ENCODE measurements around the gene NUFIP1.
"Not testable (repeated sequence)": the region's sequence is repeated elsewhere in the genome, so short reads cannot be mapped to it uniquely, and the experiment has no call there.

The NUFIP1 gene

DNA sequence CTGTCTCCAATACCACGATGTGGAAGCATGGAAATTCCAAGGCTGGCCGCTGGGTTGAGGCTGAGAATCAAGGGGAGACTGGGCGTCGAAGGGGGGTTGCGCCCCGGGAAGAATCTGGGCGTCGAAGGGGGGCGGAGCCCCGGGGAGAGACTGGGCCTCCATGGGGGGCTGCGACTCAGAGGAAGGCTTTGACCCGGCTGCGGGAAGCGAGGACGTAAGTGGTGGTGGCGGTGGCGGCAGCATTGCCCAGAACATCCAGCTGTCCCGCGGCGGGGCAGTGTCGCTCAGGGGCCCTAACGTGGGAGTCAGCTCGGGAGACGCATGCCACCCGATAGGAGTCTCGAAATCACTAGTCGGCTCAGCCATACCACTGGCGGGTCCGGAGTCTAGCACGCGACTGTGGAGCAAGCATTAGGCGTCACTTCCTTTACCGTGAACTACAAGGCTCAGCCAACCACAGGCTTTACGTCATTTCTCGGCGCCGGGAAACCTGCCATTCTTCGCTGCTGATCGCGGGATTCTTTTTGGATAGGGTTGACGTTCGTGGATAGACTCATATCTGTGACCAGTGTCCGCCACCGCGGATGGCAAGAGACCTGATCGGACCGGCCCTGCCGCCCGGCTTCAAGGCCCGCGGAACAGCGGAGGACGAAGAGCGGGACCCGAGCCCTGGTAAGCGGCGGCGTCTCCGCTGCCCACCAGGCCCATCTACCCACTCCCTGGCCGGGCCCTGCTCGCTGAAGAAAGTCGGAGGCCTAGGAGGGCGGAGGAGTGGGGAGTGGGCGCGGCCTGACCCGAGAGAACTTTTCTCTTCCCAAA lies at the start of gene NUFIP1, which contains the start of gene GPALPP1:
Gene NUFIP1 (minus strand): TSS at position 401 of the 819 bp plus-strand sequence. CDS start 35 bp downstream, at position 366.
Gene GPALPP1 (plus strand): TSS at position 468 of the 819 bp plus-strand sequence. CDS start 117 bp downstream, at position 585.
- peak; percentile 87 for DNase-seq

DNA sequence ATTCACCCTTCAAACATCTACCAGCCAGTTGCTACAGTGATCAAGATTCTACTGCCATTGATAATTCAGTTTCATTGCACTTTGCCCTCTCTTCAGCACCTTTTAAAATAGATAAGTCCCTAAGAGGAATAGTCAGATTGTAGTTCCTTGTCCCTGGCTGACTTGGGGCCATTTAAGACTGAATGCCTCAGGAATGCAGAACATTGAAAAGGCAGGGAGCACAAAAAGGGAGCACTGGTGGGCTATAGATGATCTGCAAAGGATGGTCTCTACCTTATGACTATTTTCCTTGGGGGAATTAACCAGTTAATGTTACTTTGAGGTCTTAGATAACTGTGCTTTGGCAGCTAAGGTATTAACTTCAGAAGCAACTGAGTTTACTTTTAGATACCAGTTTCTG lies 46.9 kb upstream of the NUFIP1 start:
- DNase-seq, result no peak

DNA sequence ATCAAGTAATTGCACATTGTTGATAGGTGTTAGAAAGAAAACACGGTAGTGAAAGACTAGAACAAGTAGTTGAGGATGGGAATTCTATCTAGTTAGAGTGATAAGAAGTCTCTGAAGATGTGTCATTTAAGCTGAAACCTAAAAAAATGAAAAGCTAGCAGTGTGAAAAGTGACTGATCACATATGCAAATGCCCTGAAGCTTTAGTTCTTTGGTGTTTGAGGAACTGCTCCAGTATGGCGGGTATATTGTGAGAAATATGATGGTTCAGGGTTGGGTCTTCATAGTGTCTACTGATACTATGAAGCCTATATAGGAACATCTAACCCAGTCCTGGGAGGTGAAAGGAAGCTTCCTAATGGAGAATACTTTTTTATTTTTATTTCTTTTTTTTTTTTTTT lies 45.1 kb upstream of the NUFIP1 start:
- DNase-seq, result no peak

DNA sequence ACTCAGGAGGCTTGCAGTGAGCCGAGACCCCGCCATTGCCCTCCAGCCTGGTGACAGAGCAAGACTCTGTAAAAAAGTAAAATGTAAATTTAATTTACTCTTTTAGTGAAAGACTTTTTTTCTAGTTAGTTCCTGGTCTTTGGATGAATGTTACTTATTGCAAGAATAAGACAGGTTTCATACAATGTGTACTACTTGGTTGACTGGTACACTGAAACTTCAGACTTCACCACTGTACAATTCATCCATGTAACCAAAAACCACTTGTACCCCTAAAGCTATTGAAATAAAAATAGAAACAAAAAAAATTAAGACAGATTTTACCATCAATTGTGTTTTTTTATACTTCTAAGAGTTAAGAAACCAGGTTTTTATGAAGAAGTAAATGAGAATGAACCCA lies 35.6 kb upstream of the NUFIP1 start:
- no peak for DNase-seq

DNA sequence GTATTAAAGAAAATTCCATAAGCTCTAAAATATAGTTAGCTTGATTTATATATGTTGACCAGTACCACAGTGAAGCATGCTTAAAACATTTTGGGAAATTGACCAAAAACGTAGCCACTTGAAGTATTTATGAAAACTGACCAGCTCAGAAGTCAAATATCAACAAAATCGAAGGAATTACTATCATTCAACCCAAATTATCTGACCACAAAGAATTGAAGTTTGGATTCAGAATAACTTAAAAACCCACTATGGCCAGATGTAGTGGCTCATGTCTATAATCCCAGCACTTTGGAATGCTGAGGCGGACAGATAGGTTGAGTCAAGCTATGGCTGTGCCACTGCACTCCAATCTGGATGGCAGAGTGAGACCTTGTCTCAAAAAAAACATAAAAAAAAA lies 32.0 kb upstream of the NUFIP1 start:
- DNase-seq, result no peak

DNA sequence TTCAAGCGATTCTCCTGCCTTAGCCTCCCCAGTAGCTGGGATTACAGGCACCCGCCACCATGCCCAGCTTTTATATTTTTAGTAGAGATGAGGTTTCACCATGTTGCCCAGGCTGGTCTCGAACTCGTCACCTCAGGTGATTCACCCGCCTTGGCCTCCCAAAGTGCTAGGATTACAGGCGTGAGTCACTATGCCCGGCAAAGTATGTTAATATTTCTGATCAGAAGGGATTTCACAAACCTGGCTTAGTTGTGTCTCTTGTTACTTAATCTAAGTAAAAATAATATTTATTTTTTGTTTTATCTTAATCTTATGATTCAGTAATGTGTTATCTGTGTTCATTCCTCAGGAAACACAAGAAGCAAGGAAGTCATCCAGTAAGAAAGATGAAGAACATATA lies 30.7 kb upstream of the NUFIP1 start:
- DNase-seq, result not testable (repeated sequence)

DNA sequence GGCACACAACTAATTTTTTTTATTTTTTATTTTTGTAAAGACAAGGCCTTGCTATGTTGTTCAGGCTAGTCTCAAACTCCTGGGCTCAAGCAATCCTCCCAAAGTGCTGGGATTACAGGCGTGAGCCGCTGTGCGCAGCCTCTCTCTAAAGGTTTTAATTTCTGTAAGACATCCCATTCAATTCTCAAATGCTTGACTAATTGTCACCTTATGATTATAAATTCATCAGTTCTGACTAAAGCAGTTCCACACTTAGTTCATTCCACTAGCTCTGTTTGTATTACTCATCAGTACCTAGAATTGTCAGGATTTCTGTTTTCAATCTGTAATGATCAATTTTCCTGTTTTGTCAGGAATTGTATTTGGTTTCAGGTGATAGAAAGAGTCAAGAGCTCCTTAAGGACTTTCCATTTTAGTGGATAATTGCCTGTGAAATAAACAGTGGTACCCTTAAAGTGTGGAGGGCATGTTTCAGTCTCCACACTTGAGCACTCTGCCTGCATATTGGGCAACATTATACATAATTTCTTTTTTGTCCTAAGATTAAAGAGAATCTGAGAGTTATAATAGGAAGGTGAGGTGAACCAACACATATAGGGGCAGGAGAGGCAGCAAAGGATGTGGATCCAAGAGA lies 27.6 kb upstream of the NUFIP1 start:
- DNase-seq, result no peak

DNA sequence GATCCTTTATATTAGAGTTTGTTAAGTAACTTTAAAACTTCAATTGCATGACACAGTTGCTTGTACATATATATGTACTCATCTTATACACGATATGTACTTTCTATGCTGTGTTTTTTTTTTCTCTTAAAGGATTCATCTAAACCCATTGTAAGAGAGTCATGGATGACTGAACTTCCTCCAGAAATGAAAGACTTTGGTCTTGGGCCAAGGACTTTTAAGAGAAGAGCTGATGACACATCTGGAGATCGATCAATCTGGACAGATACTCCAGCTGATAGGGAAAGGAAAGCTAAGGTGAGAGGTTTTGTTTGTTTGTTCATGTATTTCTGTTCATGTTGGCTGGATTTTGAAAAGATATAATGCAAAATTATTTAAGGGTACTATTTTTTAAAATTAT lies 26.0 kb upstream of the NUFIP1 start:
- DNase-seq, result no peak

DNA sequence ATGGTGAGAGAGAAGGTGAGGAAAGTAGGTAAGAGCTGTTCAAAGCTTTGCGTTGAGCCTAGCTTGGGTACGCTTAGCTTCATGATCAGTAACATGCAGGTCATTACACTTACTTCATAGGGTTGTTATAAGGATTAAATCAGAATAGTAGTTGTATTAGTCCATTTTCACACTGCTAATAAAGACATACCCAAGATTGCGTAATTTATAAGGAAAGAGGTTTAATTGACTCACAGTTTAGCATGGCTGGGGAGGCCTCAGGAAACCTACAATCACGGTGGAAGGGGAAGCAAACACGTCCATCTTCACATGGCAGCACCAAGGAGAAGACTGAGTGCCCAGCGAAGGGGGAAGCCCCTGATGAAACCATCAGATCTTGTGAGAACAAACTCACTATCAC lies 21.9 kb upstream of the NUFIP1 start:
- no peak for DNase-seq

DNA sequence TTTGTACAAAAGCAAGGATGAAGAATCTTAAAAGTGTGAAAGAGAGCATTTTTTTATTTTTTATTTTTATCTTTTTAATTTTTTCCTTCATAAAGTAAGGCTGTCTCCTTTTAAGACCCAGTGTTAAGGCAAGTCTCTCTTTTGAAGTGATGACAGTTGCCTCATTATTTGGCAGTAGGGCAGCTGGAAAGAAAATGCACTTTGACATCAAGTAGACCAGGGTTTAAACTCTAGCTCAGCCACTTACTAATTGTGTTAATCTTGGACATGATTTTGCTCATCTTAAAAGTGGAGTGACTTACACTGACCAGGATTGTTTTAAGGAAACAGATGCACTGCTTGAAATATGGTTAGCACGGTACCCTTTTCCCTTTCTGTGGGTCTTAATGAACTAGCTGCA lies 18.6 kb upstream of the NUFIP1 start:
- DNase-seq, result no peak

DNA sequence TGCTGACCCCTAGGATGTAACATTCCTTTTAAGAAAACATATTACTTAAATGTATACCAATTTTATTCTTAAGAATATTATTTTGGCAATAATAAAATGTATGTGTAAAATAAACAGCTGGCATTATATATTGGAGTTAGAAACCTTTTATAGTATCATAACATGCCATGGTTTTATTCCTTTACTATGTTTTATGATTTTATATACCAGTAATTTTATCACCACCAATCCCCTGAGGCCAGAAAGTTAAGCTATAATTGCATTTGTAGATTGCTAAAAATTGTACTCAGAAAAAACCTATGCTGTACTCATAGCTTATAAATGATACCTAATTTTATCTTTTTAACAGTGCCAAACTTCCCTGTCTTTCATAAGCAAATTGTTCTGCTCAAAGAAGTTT lies 18.0 kb upstream of the NUFIP1 start:
- DNase-seq, result no peak

DNA sequence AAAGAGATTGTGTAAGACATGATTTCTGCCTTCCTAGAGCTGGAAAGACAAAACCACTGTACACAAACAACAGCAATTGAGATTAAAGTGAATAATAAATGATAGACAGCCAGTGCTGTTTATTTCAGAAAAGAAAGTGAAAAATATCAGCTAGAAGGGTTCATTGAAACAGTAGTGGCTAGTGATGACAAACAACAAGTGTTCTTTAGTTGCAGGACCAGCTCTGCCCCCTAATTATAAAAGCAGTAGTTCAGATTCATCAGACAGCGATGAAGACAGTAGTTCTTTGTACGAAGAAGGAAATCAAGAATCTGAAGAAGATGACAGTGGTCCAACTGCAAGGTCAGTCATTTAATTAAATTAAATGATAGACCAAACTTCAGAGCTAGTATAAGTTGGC lies 14.8 kb upstream of the NUFIP1 start:
- no peak for DNase-seq

DNA sequence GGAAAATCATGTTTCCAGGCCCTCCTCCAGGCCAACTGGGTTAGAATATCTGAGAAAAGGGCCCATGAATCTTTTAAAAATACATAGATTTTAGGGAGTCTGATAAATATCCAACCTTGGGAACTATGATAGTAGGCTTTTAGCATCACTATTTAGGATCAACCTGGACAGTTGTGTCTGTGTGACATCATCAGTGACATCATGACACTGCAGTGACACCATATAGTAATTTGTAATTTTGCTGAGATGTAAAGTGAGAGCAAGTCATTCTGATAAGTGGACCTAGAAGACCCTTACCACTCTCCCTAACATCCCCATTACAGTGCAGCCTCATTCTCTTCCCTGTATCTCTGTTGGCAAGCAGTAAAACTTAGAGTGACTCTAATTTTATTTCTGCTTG lies 14.1 kb upstream of the NUFIP1 start:
- no peak for DNase-seq

DNA sequence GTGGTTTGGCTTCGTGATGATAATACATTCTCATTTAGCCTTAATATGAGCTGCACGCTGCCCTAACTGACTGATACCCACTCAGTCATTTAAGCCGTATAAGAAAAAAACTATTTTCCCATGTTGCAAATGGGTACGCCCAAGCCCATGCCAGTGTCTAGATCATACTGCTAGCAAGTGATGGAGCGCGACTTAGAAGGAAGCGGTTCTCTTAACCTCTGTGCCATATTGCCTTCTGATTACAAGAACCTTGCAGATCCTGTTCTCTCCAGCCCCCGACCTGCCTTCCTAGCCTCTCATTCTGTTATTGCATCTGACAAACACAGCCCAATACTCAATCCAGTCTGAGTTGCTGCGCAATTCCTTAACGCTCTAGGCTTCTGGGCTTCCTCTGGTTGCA lies 670 bp upstream of the NUFIP1 start:
- no peak for DNase-seq

DNA sequence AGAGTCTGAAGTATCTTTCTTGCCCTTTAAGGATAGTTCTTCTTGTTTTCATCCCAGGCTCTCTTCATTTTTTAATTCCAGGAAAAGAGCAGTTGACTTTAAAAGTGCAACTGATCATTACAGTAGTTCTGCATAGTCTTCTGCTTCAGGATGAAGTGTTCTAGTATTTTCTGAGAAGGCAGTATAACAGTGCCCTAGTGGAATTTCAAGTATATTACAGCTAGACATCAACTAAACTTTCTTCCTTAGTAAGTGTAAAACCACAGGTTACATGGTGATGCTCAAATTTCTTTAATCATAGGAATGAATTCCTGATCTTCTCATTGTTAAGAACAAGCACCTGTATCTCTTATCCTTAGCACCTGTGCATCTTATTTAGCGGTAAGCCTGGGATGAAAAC lies 10.9 kb downstream of the NUFIP1 start:
- DNase-seq, result no peak

DNA sequence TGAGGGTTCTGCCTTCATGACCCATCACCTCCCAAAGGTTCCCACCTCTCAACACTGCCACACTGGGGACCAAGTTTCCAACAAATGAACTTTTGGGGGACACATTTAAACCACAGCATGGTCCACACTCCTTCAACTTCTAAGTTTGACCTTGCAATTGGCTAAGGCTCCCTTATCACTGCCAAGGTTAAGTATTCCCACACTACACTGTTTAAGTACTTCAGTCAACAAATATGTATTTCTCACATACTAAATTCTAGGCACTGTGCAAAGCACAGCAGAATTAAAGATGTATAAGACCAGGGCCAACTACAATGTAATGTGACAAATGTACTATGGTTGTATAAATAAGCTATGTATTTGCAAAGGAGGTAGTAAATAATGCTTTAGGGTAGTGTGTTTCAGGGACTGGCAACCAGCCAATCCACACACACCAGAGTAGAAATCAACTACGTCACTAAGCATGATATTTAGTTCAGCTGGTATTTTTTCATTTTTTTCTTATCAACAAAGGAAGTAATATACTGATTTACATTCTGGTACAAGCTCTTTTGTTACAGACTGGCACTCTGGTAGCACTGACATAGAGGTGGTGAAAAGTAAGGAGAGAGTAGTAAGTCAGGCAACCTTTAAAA lies 12.2 kb downstream of the NUFIP1 start:
- DNase-seq, result no peak

DNA sequence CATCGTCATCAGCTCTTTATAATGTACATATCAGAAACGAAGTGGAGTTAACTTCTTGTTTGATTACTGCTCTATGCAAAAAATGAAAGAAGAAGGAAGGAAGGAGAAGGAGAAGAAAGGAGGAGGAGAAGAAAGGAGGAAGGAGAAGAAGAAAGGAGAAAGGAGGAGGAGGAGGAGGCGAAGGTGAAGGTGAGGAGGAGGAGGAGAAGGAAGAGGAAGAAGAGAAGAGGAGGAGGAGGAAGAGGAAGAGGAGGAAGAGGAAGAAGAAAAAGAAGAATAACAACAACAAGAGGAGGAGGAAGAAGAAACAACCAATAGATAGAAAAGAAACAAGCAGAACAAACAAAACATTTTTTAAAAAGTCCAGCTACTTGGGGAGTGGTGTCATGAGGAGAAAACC lies 13.1 kb downstream of the NUFIP1 start:
- no peak for DNase-seq

DNA sequence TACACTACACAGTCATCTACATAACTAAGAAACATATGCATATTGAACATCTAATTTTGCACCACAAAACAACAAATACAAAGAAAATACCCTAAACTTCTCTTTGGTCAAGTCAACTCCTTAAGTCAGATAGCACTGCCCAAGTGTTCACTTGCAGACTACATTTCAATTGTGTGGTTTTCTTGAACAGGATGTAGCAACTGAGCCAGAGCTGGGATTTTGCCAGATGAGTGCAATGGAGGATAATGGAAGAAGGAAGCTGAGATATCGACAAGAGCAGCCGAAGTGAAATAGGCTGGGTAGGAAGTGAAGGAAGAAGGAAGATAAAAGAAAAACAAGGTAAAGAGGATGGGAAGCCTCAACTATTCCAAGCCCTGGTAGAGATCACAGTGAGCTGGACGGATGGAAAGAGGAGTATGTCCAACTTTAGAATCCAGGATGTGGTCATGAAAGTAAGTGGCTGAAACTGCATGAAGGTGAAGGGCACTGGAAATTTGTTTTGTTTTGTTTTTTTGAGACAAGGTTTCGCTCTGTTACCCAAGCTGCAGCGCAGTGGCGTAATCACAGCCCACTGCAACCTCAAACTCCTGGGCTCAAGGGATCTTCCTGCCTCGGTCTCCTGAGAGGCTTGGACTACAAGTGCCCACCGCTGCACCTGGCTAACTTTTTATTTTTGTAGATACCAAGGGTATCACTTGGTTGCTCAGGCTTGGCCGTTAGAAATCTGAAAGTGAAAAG lies 15.0 kb downstream of the NUFIP1 start:
- no peak for DNase-seq

DNA sequence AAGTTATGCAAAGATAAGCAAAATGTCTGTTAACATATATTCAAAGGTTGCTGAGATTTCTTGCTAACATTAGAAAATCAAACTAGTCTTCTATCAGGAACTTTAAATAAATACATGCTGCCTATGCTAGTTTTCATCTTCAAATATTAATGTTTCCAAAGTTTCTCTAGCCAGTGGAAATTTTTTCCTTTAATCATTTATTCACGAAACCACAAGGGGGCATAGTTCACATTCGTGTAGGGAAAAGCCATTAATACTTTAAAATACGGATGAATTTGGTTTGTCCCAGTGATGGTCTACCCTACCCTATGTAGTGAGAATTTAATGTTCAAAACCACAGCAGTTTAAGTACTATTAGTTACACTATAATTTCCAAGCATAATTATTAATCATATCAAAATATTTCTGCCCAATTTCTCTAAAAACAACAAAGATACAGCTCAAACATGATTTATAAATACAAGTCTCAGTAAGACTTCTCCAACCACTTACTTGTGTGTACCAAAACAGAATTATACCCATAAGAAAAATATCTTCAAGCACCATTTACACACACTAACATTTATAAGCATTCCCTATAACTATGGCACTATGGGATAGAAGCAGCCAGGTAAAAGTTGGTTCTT lies 16.2 kb downstream of the NUFIP1 start:
- DNase-seq, result peak; percentile 67

DNA sequence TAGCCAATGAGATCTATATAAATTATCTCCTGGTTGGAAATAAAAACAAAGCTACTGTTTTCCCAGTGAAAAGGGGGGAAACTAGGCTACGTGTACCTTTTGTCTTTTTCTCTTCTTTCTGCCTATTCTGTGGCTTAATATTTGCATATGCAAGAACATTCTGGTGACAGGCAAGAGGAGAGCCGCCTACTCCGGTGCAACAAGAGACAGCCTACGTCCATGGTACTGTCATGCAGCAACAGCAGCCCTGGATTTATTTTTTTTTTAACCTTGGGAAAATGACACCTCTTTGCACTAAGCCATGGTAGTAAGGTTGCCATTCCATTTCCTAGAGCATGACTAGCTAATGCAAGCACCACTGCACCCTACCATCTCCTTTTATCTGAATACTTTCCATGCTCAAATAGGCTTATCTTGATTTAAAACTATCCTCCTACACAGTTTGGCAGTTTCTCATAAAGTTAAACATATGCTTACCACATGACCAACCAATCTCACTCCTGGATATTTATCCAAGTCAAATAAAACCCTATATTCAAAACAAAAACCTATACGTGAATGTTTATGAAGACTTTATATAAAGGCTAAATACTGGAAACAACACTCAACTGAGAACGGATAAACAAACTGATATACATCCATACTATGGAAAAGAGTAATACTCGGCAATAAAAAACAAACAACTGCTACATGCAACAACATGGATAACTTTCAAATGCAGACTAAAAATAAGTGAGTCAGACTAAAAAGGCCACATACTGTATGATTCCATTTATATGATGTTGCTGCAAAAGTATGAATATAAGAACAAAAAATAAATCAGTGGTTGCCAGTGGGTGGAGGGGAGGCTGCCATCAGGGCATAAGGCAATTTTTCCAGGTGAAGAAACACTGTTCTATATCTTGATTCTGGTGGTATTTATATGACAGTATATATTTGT lies 17.3 kb downstream of the NUFIP1 start:
- no peak for DNase-seq

Measured in amniotic stem cell (primary cell).